HEK293 (cell line): ENCODE data around the gene MAGI2.

ENCODE experiments used
- CTCF ChIA-PET: fragments of 350-600 bp; formaldehyde crosslinking; extraction: SDS; loops from one replicate; lab custom pipeline; 2021; ENCODE audit warnings: antibody characterized with exemption; lab: Yijun Ruan, JAX
- POLR2A ChIA-PET: fragments of 300-600 bp; formaldehyde crosslinking; extraction: SDS; loops from one replicate; lab custom pipeline; 2020; ENCODE audit warnings: antibody characterized with exemption, inconsistent platforms; lab: Yijun Ruan, JAX
- H3K27ac ChIP-seq: fragments of 200-500 bp; sonication (Bioruptor generic); 2 replicates; pipeline ENCODE4 v1.5.1; 2014; ENCODE audit warnings: low read depth, low read length, control low read depth, inconsistent platforms; ENCODE audit errors: extremely low read depth
- H3K36me3 ChIP-seq, 2 experiments: fragments of 200-500 bp in 1 of 2; sonication (Bioruptor generic) in 1 of 2; 1 replicate in 1 of 2; 2 replicates in 1 of 2; pipeline ENCODE4 v1.5.1; 2014 to 2017; ENCODE audit warnings: inconsistent platforms in 2 of 2, low read length in 2 of 2; ENCODE audit not compliant: control insufficient read depth in 2 of 2, insufficient read depth in 1 of 2
- H3K4me1 ChIP-seq: fragments of 200-500 bp; sonication (Bioruptor generic); 2 replicates; pipeline ENCODE4 v1.5.1; 2014; ENCODE audit warnings: mild to moderate bottlenecking, low read length, inconsistent platforms; ENCODE audit not compliant: control insufficient read depth, insufficient read depth
- H3K4me3 ChIP-seq: 2 replicates; pipeline ENCODE4 v1.5.1; 2011; ENCODE audit warnings: low read depth, mild to moderate bottlenecking, control low read depth, low read length, moderate library complexity
- H3K9me3 ChIP-seq: fragments of 200-500 bp; sonication (Bioruptor generic); 2 replicates; pipeline ENCODE4 v1.5.1; 2014; ENCODE audit warnings: low read depth, low read length, inconsistent platforms; ENCODE audit not compliant: control insufficient read depth, insufficient read depth
- ATF2 ChIP-seq: fragments of 450-650 bp; formaldehyde crosslinking; IDR thresholded peaks from 2 replicates; pipeline ENCODE4 v1.5.1; 2016; ENCODE audit warnings: missing biosample characterization, missing genetic modification characterization, low read depth
- EGR2 ChIP-seq: fragments of 450-650 bp; formaldehyde crosslinking; IDR thresholded peaks from 2 replicates; pipeline ENCODE4 v1.5.1; 2016; ENCODE audit warnings: low read depth, missing biosample characterization, missing genetic modification characterization
- GLIS1 ChIP-seq: fragments of 450-650 bp; formaldehyde crosslinking; IDR thresholded peaks from 2 replicates; pipeline ENCODE4 v1.5.1; 2016; ENCODE audit warnings: missing biosample characterization, missing genetic modification characterization
- INSM2 ChIP-seq: fragments of 450-650 bp; formaldehyde crosslinking; IDR thresholded peaks from 2 replicates; pipeline ENCODE4 v1.5.1; 2016; ENCODE audit warnings: missing biosample characterization, missing genetic modification characterization
- KLF17 ChIP-seq: fragments of 450-650 bp; formaldehyde crosslinking; IDR thresholded peaks from 2 replicates; pipeline ENCODE4 v1.5.1; 2016; ENCODE audit warnings: missing biosample characterization, missing genetic modification characterization
- ZFHX2 ChIP-seq: fragments of 450-650 bp; formaldehyde crosslinking; conservative IDR thresholded peaks from 2 replicates; pipeline ENCODE4 v1.5.1; 2016; ENCODE audit warnings: missing biosample characterization, missing genetic modification characterization
- ZNF133 ChIP-seq: fragments of 450-650 bp; formaldehyde crosslinking; IDR thresholded peaks from 2 replicates; pipeline ENCODE4 v1.5.1; 2016; ENCODE audit warnings: missing biosample characterization, missing genetic modification characterization
- ZNF19 ChIP-seq: fragments of 450-650 bp; formaldehyde crosslinking; IDR thresholded peaks from 2 replicates; pipeline ENCODE4; 2016; ENCODE audit warnings: missing biosample characterization, missing genetic modification characterization, low read depth
- ZNF335 ChIP-seq: fragments of 450-650 bp; formaldehyde crosslinking; conservative IDR thresholded peaks from 2 replicates; pipeline ENCODE4 v1.5.1; 2016; ENCODE audit warnings: missing biosample characterization, missing genetic modification characterization
- ZNF404 ChIP-seq: fragments of 450-650 bp; formaldehyde crosslinking; IDR thresholded peaks from 2 replicates; pipeline ENCODE4 v1.5.1; 2017; ENCODE audit warnings: missing biosample characterization, missing genetic modification characterization
- ZNF433 ChIP-seq: fragments of 450-650 bp; formaldehyde crosslinking; IDR thresholded peaks from 2 replicates; pipeline ENCODE4 v1.5.1; 2016; ENCODE audit warnings: missing biosample characterization, missing genetic modification characterization, low read depth
- ZNF510 ChIP-seq: fragments of 450-650 bp; formaldehyde crosslinking; IDR thresholded peaks from 2 replicates; pipeline ENCODE4 v1.5.1; 2018; ENCODE audit warnings: mild to moderate bottlenecking, missing genetic modification characterization, missing biosample characterization; ENCODE audit not compliant: insufficient replicate concordance
- ZNF530 ChIP-seq: fragments of 450-650 bp; formaldehyde crosslinking; IDR thresholded peaks from 2 replicates; pipeline ENCODE4 v1.5.1; 2016; ENCODE audit warnings: low read depth, missing biosample characterization, missing genetic modification characterization
- ZNF548 ChIP-seq: fragments of 450-650 bp; formaldehyde crosslinking; IDR thresholded peaks from 2 replicates; pipeline ENCODE4 v1.5.1; 2016; ENCODE audit warnings: missing biosample characterization, missing genetic modification characterization
- ZNF629 ChIP-seq: fragments of 450-650 bp; formaldehyde crosslinking; IDR thresholded peaks from 2 replicates; pipeline ENCODE4 v1.5.1; 2017; ENCODE audit warnings: missing biosample characterization, missing genetic modification characterization
- ZNF670 ChIP-seq: fragments of 450-650 bp; formaldehyde crosslinking; IDR thresholded peaks from 2 replicates; pipeline ENCODE4 v1.5.1; 2016; ENCODE audit warnings: missing biosample characterization, missing genetic modification characterization, low read depth
- ZNF704 ChIP-seq: fragments of 450-650 bp; formaldehyde crosslinking; IDR thresholded peaks from 2 replicates; pipeline ENCODE4 v1.5.1; 2016; ENCODE audit warnings: missing biosample characterization, missing genetic modification characterization
- ZNF792 ChIP-seq: fragments of 450-650 bp; formaldehyde crosslinking; IDR thresholded peaks from 2 replicates; pipeline ENCODE4 v1.5.1; 2016; ENCODE audit warnings: missing biosample characterization, missing genetic modification characterization
- ZNF837 ChIP-seq: fragments of 450-650 bp; formaldehyde crosslinking; IDR thresholded peaks from 2 replicates; pipeline ENCODE4 v1.5.1; 2016; ENCODE audit warnings: missing biosample characterization, missing genetic modification characterization
- ZNF843 ChIP-seq: fragments of 450-650 bp; formaldehyde crosslinking; IDR thresholded peaks from 2 replicates; pipeline ENCODE4 v1.5.1; 2016; ENCODE audit warnings: missing biosample characterization, missing genetic modification characterization

The MAGI2 gene

GRCh38 chr7:78013386-78013785 lies 1440.1 kb downstream of the MAGI2 start:
- Histone ChIP-seq H3K4me3 (no peak overlapping the region), H3K36me3 (no peaks in the 10 kb centered on the region), H3K27ac (no peak overlapping the region), H3K4me1 (peaks cover 13% of the 10 kb centered on the region), H3K9me3 (no peaks in the 10 kb centered on the region; the same call in 1 of the 2 replicates)
- ChIA-PET CTCF (no interaction called here), POLR2A (no interaction called here)
- TF ChIP-seq ZNF19 (tag by site-specific recombination): no peak
- no peak for TF ChIP-seq ZNF843 (tag by site-specific recombination)
- no peak for TF ChIP-seq ZNF670
- peak; percentile 90 for TF ChIP-seq EGR2
- TF ChIP-seq KLF17 (tag by site-specific recombination): no peak
- TF ChIP-seq ZNF530 (tag by site-specific recombination): no peak
- no peak for TF ChIP-seq ZNF335
- TF ChIP-seq ZNF704: no peak
- TF ChIP-seq ZNF433 (tag by site-specific recombination): no peak
- no peak for TF ChIP-seq ZNF548 (tag by site-specific recombination)
- peak; percentile 92 for TF ChIP-seq ZFHX2 (tag by site-specific recombination)

GRCh38 chr7:78011642-78012041 lies 1441.8 kb downstream of the MAGI2 start:
- H3K36me3 ChIP-seq: no peaks in the 10 kb centered on the region
- no peaks in the 10 kb centered on the region for H3K4me1 ChIP-seq
- no peak overlapping the region for H3K4me3 ChIP-seq
- no peak overlapping the region for H3K27ac ChIP-seq
- ChIA-PET POLR2A (no interaction called here), CTCF (interaction anchor here (1.5 kb wide), 1 partner anchor 9 kb away, joined by 6 read pairs; no protein-coding TSS in a partner anchor)
- no peaks in the 10 kb centered on the region; the same call in 1 of the 2 replicates for H3K9me3 ChIP-seq
- TF ChIP-seq INSM2 (tag by site-specific recombination) (no peak), ZNF510 (tag by site-specific recombination) (no peak), ZNF133 (no peak), GLIS1 (tag by site-specific recombination) (no peak), ATF2 (tag by site-specific recombination) (no peak), ZNF837 (tag by site-specific recombination) (no peak), ZNF629 (tag by site-specific recombination) (no peak), ZNF792 (tag by site-specific recombination) (no peak), ZNF404 (tag by site-specific recombination) (no peak)
- TF ChIP-seq, all 188 proteins: peak for 0
